NCI-H1436 treated with DMSO at 0.1 percent for 48 hours (cell line): ENCODE measurements around the gene TRIM8.
"Not testable (repeated sequence)": the region's sequence is repeated elsewhere in the genome, so short reads cannot be mapped to it uniquely, and the experiment has no call there.

Experiments used
- DNase-seq: peaks from one replicate; lab custom pipeline; 2025; lab: John Stamatoyannopoulos, UW

The TRIM8 gene

GRCh38 chr10:102650655-102651454 lies 6.6 kb downstream of the TRIM8 start:
- no peak for DNase-seq

- DNase-seq: no peak
These were observed 7.3 kb downstream of the TRIM8 start for GRCh38 chr10:102651455-102652169.

- no peak for DNase-seq
These were observed 8.1 kb downstream of the TRIM8 start for GRCh38 chr10:102652170-102652916.

GRCh38 chr10:102653060-102653459 lies 8.8 kb downstream of the TRIM8 start:
- no peak for DNase-seq

- DNase-seq: no peak
These were observed 10.3 kb downstream of the TRIM8 start for GRCh38 chr10:102654566-102654965.

GRCh38 chr10:102654969-102655368 lies 10.7 kb downstream of the TRIM8 start:
- no peak for DNase-seq

GRCh38 chr10:102656026-102656425 lies 11.7 kb downstream of the TRIM8 start:
- DNase-seq: no peak

GRCh38 chr10:102656791-102657371 lies 12.6 kb downstream of the TRIM8 start:
- no peak for DNase-seq

GRCh38 chr10:102657451-102657850 lies 13.2 kb downstream of the TRIM8 start:
- DNase-seq: no peak

- no peak for DNase-seq
These were observed 13.9 kb downstream of the TRIM8 start for GRCh38 chr10:102657984-102658724.

GRCh38 chr10:102658802-102659201 lies 14.5 kb downstream of the TRIM8 start:
- no peak for DNase-seq

- no peak for DNase-seq
These were observed 16.8 kb downstream of the TRIM8 start for GRCh38 chr10:102660888-102661657.

GRCh38 chr10:102661658-102662028 lies 17.4 kb downstream of the TRIM8 start:
- no peak for DNase-seq

GRCh38 chr10:102665904-102666509 lies 21.7 kb downstream of the TRIM8 start:
- DNase-seq: no peak

- not testable (repeated sequence) for DNase-seq
These were observed 23.1 kb downstream of the TRIM8 start for GRCh38 chr10:102667411-102667810.

- no peak for DNase-seq
These were observed 24.2 kb downstream of the TRIM8 start for GRCh38 chr10:102668326-102669107.

- DNase-seq: no peak
These were observed 25.2 kb downstream of the TRIM8 start for GRCh38 chr10:102669206-102670064.

- no peak for DNase-seq
These were observed 25.9 kb downstream of the TRIM8 start for GRCh38 chr10:102670065-102670670.
